CD4-positive, alpha-beta memory T cell (primary cell): Measurements from ENCODE around the gene PACRG. TPM values are rescaled to one million over a fixed set of nuclear protein-coding genes. Genes with fewer than 3 reads are reported as not detected.

Source experiments
- CTCF ChIA-PET: fragments of 350-600 bp; sonication (Branson Sonifier 250); formaldehyde crosslinking; loops from one replicate; lab custom pipeline; 2021; ENCODE audit warnings: inconsistent platforms; ENCODE audit not compliant: partially characterized antibody; lab: Charles Lee
- POLR2A ChIA-PET: fragments of 350-600 bp; sonication (Branson Sonifier 250); formaldehyde crosslinking; loops from one replicate; lab custom pipeline; 2021; ENCODE audit not compliant: partially characterized antibody; lab: Charles Lee
- DNase-seq, 5 donors: peaks; one replicate each; pipeline versions ENCODE4 v3.0.0 to v3.0.0-alpha.2; 2020 to 2022; ENCODE audit warnings: mixed read lengths in 1 of 5
- H3K27ac ChIP-seq: one replicate; pipeline ENCODE4 v1.7.0; 2013; ENCODE audit warnings: low read depth, low read length
- H3K27me3 ChIP-seq: 2 replicates; pipeline ENCODE4 v1.7.0; 2013; ENCODE audit warnings: mild to moderate bottlenecking, low read length, moderate library complexity; ENCODE audit not compliant: insufficient read depth
- H3K36me3 ChIP-seq: 2 replicates; pipeline ENCODE4 v1.7.0; 2013; ENCODE audit warnings: mild to moderate bottlenecking, low read length, moderate library complexity; ENCODE audit not compliant: insufficient read depth
- H3K4me1 ChIP-seq: 2 replicates; pipeline ENCODE4 v1.7.0; 2013; ENCODE audit warnings: mild to moderate bottlenecking, low read length, moderate library complexity; ENCODE audit not compliant: insufficient read depth
- H3K4me3 ChIP-seq, 2 donors: one replicate each; pipeline ENCODE4 v1.7.0; 2013; ENCODE audit warnings: low read length in 2 of 2, mild to moderate bottlenecking in 1 of 2
- H3K9me3 ChIP-seq, 2 donors: one replicate each; pipeline ENCODE4 v1.7.0; 2013; ENCODE audit warnings: low read length in 2 of 2, control low read depth in 1 of 2; ENCODE audit not compliant: control insufficient read depth in 1 of 2
- H3K27ac Mint-ChIP-seq, 7 donors: one replicate each; pipeline ENCODE4 v1.8.0; 2020 to 2021; ENCODE audit warnings: mixed read lengths in 7 of 7, mild to moderate bottlenecking in 6 of 7, inconsistent platforms in 3 of 7, moderate library complexity in 3 of 7
- H3K27me3 Mint-ChIP-seq, 2 donors: one replicate each; pipeline ENCODE4 v1.8.0; 2020 to 2021; ENCODE audit warnings: mixed read lengths in 2 of 2
- H3K36me3 Mint-ChIP-seq, 2 donors: one replicate each; pipeline ENCODE4 v1.8.0; 2020 to 2021; ENCODE audit warnings: mixed read lengths in 2 of 2, inconsistent platforms in 1 of 2, mild to moderate bottlenecking in 1 of 2
- H3K4me1 Mint-ChIP-seq, 4 donors: one replicate each; pipeline ENCODE4 v1.8.0; 2020 to 2021; ENCODE audit warnings: mixed read lengths in 4 of 4, mild to moderate bottlenecking in 1 of 4
- H3K4me3 Mint-ChIP-seq, 8 donors: one replicate each; pipeline ENCODE4 v1.8.0; 2020 to 2021; ENCODE audit warnings: mixed read lengths in 8 of 8, mild to moderate bottlenecking in 7 of 8, moderate library complexity in 6 of 8, inconsistent platforms in 3 of 8
- H3K9me3 Mint-ChIP-seq, 8 donors: one replicate each; pipeline ENCODE4 v1.8.0; 2020 to 2021; ENCODE audit warnings: mixed read lengths in 8 of 8, mild to moderate bottlenecking in 5 of 8, inconsistent platforms in 3 of 8, moderate library complexity in 1 of 8
- intact Hi-C: fragments of 100-400 bp; cut with micrococcal nuclease; formaldehyde crosslinking; loops from one replicate; pipeline ENCODE4 v1.15.1; 2023
- polyA plus RNA-seq, 2 donors: library from polyadenylated mRNA; unstranded; fragments of 300-500 nt; fragmentation: Illumina TruSeq; gene quantifications; one replicate each; pipeline ENCODE4 v1.2.3, GENCODE V29; 2021
- total RNA-seq, 2 experiments: library from RNA; stranded (reverse); gene quantifications; one replicate each; pipeline ENCODE4 v1.2.3, GENCODE V29; 2021

The PACRG gene
- total and polyA plus RNA-seq, 4 experiments from 2014 or later = 0.21 to 1.5 (median 0.81) TPM; not detected in 1

DNA sequence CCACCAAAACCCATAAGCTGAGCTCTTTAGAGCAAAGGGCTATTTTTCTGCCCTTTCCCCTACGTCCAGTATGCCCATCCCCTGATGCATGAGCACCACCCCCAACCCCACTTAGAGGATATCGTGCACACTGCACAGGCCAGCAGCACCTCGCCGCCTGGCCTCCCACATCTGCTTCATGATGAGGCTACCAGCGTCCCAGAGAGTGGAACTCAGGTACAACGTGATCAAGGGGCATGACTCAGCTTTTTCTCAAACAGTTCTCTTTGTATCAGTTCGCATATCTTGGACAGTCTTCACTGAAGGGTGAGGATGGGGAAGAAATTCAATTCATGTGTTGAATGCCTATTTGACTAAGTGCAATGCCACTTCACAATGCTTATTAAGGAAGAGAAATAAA lies 604.8 kb downstream of the PACRG start:
- peak overlapping the region in 1 of 7 donors; percentile 9 for H3K27ac Mint-ChIP-seq
- H3K9me3 Mint-ChIP-seq = no peaks in the 10 kb centered on the region
- intact Hi-C loops = no loop called here
- Histone ChIP-seq H3K4me1 (no peaks in the 10 kb centered on the region), H3K4me3 (no peak overlapping the region), H3K9me3 (no peaks in the 10 kb centered on the region), H3K36me3 (no peaks in the 10 kb centered on the region), H3K27me3 (no peaks in the 10 kb centered on the region), H3K27ac (no peak overlapping the region)
- no peak for DNase-seq
- ChIA-PET CTCF (no interaction called here), POLR2A (no interaction called here)
- peaks cover 8 to 23% of the 10 kb centered on the region in 2 donors for H3K27me3 Mint-ChIP-seq
- peaks cover 0 to 1% (median 0%) of the 10 kb centered on the region in 4 donors for H3K4me1 Mint-ChIP-seq
- H3K4me3 Mint-ChIP-seq = no peak overlapping the region
- no peaks in the 10 kb centered on the region for H3K36me3 Mint-ChIP-seq

DNA sequence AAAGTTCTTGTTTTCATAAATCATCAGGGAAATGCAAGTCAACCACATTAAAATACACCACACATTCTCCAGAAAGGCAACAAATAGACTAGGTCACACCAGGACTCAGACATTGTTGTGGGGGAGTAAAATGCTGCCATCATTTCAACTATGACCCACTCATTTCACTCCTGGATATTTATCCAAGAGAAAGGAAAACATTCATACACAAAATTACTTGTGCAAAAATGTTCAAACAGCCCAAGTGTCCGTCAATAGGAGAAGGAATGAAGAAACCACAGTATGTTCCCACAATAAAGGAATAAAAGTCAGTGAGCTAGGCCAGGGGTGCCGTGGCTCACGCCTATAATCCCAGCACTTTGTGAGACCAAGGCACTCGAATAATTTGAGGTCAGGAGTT lies 605.3 kb downstream of the PACRG start:
- intact Hi-C loops = no loop called here
- no peaks in the 10 kb centered on the region for H3K9me3 Mint-ChIP-seq
- Histone ChIP-seq H3K4me3 (no peak overlapping the region), H3K27me3 (no peaks in the 10 kb centered on the region), H3K36me3 (no peaks in the 10 kb centered on the region), H3K4me1 (no peaks in the 10 kb centered on the region), H3K9me3 (no peaks in the 10 kb centered on the region), H3K27ac (no peak overlapping the region)
- no peak overlapping the region for H3K27ac Mint-ChIP-seq
- DNase-seq = no peak
- ChIA-PET POLR2A (no interaction called here), CTCF (no interaction called here)
- H3K27me3 Mint-ChIP-seq = peaks cover 8 to 23% of the 10 kb centered on the region in 2 donors
- no peaks in the 10 kb centered on the region for H3K36me3 Mint-ChIP-seq
- H3K4me3 Mint-ChIP-seq = no peak overlapping the region
- H3K4me1 Mint-ChIP-seq = peaks cover 0 to 1% (median 0%) of the 10 kb centered on the region in 4 donors

DNA sequence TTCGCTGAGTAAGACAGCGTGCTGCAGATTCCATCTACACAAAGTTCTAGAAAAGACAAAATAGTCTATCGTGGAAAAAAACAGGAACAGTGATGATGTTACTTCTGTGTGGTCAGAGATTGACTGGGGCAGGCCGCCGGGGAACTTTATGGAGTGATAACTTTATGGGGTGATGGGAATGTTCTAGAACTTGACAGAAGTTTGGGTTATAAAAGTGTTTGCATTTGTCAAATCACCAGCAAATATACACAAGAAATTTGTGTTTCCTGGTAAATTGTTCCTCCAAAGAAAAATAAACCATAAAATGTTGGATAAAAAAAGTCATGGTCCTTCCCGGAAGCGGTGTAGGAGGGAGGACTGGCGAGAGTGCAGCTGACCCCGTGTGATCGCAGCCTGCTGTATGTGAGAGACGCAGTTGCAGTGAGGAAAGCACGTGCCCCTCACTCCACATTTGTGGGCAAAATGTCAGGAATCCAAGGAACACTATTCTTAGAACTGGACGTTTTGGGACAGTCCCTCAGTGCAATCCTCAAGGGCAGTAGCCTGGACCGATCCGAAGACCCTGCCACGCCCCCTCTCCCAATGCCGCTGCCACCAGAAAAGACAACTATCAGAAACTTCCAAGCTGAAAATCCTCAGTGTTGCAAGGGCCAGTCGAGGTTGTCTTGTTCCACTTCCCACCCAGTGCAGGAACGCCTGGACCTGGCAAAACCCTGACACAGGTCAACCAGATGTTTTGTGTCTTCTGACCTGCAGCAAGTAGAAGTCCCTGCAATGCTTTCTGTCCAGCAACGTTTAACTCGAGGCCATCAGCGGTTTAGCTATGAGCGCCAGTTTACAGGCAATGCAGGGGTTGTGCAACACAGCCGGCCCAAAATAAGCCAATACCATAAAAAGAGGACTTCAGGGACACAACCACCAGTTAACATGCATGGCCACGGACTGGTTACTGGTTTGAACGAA lies 606.2 kb downstream of the PACRG start:
- no peak for DNase-seq
- H3K4me3 ChIP-seq = no peak overlapping the region
- intact Hi-C loops = no loop called here
- no peaks in the 10 kb centered on the region for H3K4me1 ChIP-seq
- H3K27me3 ChIP-seq = no peaks in the 10 kb centered on the region
- no peaks in the 10 kb centered on the region for H3K9me3 ChIP-seq
- no peak overlapping the region for H3K27ac ChIP-seq
- Mint-ChIP-seq H3K4me1 (peaks cover 0 to 1% (median 0%) of the 10 kb centered on the region in 4 donors), H3K4me3 (no peak overlapping the region), H3K9me3 (no peaks in the 10 kb centered on the region), H3K36me3 (no peaks in the 10 kb centered on the region), H3K27ac (no peak overlapping the region), H3K27me3 (peaks cover 8 to 23% of the 10 kb centered on the region in 2 donors)
- CTCF ChIA-PET = no interaction called here
- no peaks in the 10 kb centered on the region for H3K36me3 ChIP-seq
- POLR2A ChIA-PET = no interaction called here

- Mint-ChIP-seq H3K27me3 (peaks cover 8 to 23% of the 10 kb centered on the region in 2 donors), H3K4me1 (peaks cover 0 to 1% (median 0%) of the 10 kb centered on the region in 4 donors), H3K4me3 (no peak overlapping the region), H3K9me3 (no peaks in the 10 kb centered on the region), H3K27ac (no peak overlapping the region), H3K36me3 (no peaks in the 10 kb centered on the region)
- DNase-seq = no peak
- H3K4me3 ChIP-seq = no peak overlapping the region
- POLR2A ChIA-PET = no interaction called here
- no peaks in the 10 kb centered on the region for H3K9me3 ChIP-seq
- H3K4me1 ChIP-seq = no peaks in the 10 kb centered on the region
- intact Hi-C loops = no loop called here
- no peaks in the 10 kb centered on the region for H3K27me3 ChIP-seq
- CTCF ChIA-PET = no interaction called here
- no peak overlapping the region for H3K27ac ChIP-seq
- H3K36me3 ChIP-seq = no peaks in the 10 kb centered on the region
These were observed 607.3 kb downstream of the PACRG start for GRCh38 chr6:163335056-163335455.

DNA sequence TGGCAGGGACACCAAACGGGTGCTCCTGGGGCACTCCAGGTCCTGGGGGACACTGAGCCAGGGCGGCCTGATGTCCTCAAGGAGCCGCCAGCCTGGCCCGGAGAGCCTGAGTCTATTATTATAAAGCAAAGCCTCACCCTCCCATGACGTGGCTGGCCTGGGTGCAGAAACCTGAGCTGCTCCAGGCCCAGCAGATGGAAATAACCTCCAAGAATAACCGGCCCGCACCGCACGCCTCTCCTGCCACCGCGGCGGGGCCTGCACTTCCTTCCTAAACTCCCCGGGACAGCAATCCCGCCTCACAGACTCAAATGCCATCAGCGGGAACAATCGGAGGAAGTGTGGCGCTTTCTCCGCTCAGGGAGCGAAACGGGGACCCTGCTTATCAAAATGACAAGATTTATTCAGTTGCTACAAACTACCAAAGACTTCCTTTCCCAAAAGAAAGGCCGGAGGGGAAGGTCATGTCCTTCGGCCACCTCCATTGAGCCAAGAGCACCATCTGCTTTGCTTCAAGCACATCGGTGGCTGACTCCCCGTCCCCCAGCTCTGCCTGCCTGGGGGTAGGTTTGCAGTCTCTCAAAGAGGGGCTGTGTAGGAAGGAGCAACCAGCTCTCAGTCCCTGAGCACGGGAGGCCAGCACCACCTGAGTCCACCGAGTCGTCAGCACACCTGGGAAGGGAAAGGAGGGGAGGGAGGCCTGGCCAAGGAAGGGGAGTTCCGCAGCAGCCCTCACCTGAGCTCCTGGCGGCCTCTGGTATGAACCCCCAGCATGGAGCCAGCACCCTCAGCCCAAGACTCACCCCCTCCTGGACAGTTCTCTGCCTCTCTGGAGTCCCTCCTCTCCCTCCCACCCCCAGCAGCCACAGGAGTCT lies 608.1 kb downstream of the PACRG start:
- Histone ChIP-seq H3K4me1 (no peaks in the 10 kb centered on the region), H3K27me3 (no peaks in the 10 kb centered on the region), H3K36me3 (no peaks in the 10 kb centered on the region), H3K4me3 (no peak overlapping the region), H3K9me3 (no peaks in the 10 kb centered on the region), H3K27ac (no peak overlapping the region)
- Mint-ChIP-seq H3K4me3 (no peak overlapping the region), H3K9me3 (no peaks in the 10 kb centered on the region), H3K4me1 (peaks cover 0 to 1% (median 0%) of the 10 kb centered on the region in 4 donors), H3K27ac (no peak overlapping the region), H3K27me3 (peaks cover 8 to 23% of the 10 kb centered on the region in 2 donors), H3K36me3 (no peaks in the 10 kb centered on the region)
- CTCF ChIA-PET = no interaction called here
- POLR2A ChIA-PET = no interaction called here
- no peak for DNase-seq
- intact Hi-C loops = no loop called here

DNA sequence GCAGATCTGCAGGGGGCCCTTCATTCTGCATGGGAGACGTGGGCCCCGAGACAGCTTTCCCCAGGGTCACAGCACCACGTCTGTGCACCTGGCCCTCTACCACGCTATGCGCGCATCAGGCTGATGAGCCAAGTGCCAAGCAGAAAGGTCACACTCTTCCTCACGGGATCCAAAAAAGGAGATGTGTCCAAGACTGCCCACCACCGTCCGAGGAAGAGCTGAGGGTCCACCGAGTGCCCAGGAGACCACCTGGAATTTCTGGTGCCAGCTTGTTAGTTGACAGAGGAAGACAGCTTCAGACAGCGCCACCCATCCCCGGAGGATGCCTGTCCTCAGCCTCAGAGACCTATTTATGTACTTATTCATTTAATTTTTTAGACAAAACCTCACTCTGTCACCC lies 609.2 kb downstream of the PACRG start:
- H3K9me3 ChIP-seq = no peaks in the 10 kb centered on the region
- no peak overlapping the region for H3K27ac Mint-ChIP-seq
- H3K36me3 ChIP-seq = no peaks in the 10 kb centered on the region
- no peaks in the 10 kb centered on the region for H3K27me3 ChIP-seq
- no peak overlapping the region for H3K27ac ChIP-seq
- intact Hi-C loops = no loop called here
- H3K9me3 Mint-ChIP-seq = no peaks in the 10 kb centered on the region
- H3K4me1 Mint-ChIP-seq = peaks cover 0 to 1% (median 0%) of the 10 kb centered on the region in 4 donors
- no peaks in the 10 kb centered on the region for H3K36me3 Mint-ChIP-seq
- H3K4me1 ChIP-seq = no peaks in the 10 kb centered on the region
- no peak overlapping the region for H3K4me3 ChIP-seq
- DNase-seq = no peak
- H3K4me3 Mint-ChIP-seq = no peak overlapping the region
- ChIA-PET CTCF (no interaction called here), POLR2A (no interaction called here)
- peaks cover 8 to 20% of the 10 kb centered on the region in 2 donors for H3K27me3 Mint-ChIP-seq

- H3K4me1 ChIP-seq = no peaks in the 10 kb centered on the region
- Mint-ChIP-seq H3K9me3 (no peaks in the 10 kb centered on the region), H3K4me3 (no peak overlapping the region), H3K27me3 (peaks cover 6 to 17% of the 10 kb centered on the region in 2 donors), H3K36me3 (no peaks in the 10 kb centered on the region), H3K4me1 (peaks cover 0 to 1% (median 0%) of the 10 kb centered on the region in 4 donors), H3K27ac (no peak overlapping the region)
- POLR2A ChIA-PET = no interaction called here
- intact Hi-C loops = no loop called here
- H3K9me3 ChIP-seq = no peaks in the 10 kb centered on the region
- H3K27me3 ChIP-seq = no peaks in the 10 kb centered on the region
- no peak for DNase-seq
- H3K36me3 ChIP-seq = no peaks in the 10 kb centered on the region
- no peak overlapping the region for H3K4me3 ChIP-seq
- CTCF ChIA-PET = no interaction called here
- no peak overlapping the region for H3K27ac ChIP-seq
These were observed 610.2 kb downstream of the PACRG start for GRCh38 chr6:163337958-163338357.
